Measurements from ENCODE around the gene HSD17B1.

The HSD17B1 gene

DNA sequence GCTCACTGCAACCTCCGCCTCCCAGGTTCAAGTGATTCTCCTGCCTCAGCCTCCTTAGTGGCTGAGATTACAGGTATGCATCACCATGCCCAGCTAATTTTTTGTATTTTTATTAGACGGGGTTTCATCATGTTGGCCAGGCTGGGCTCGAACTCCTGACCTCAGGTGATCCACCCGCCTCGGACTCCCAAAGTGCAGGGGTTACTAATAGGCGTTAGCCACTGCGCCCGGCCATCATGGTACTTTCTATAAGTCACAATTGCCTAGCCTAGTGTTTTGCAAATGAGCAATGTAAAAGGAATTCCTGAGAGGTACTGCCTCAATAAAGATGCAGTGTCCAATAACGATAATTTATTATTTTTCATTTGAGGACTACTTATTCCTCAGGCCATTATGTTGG, 38.7 kb downstream of the HSD17B1 start:
- Histone ChIP-seq H3K79me2 (ENCODE audit: insufficient read depth, low read length) (0 out of 2 replicates have a peak, but pooled peaks cover 1% of the 10 kb centered on the region), H3K9me2 (replicated peaks; ENCODE audit: insufficient read depth, low read length) (no peaks in the 10 kb centered on the region)

DNA sequence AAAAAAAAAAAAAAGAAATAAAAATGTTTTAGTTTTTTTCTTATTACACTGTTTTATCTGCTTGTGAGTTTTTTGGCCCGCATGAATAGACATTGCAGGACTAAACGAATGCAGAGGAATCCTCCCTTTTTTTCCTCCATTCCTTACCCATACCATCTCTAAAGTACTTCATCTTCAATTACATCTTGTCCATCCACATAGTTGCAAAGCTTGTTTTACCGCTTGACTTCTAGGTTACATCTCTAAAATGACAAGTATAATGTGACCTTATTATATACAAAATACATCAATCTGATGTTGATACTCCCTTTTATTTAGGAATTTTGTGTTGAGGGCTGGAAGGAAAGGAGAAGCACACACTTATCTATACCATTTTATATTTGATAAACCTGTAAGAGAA, 43.7 kb downstream of the HSD17B1 start:
- Histone ChIP-seq H2AFZ (ENCODE audit: low read depth, low read length, severe bottlenecking) (no peak overlapping the region), H3K4me3 (ENCODE audit: insufficient read depth, low read length, poor library complexity, severe bottlenecking) (no peak overlapping the region), H3K36me3 (ENCODE audit: low read length) (no peaks in the 10 kb centered on the region), H4K20me1 (ENCODE audit: low read depth, low read length) (no peaks in the 10 kb centered on the region), H3K4me2 (ENCODE audit: low read depth, low read length, poor library complexity, severe bottlenecking) (no peak overlapping the region), H3K9me2 (replicated peaks; ENCODE audit: insufficient read depth, low read length) (no peaks in the 10 kb centered on the region), H3K9ac (ENCODE audit: low read length) (no peak overlapping the region), H3K27ac (ENCODE audit: low read depth, low read length) (no peak overlapping the region), H3K79me2 (ENCODE audit: insufficient read depth, low read length) (peaks cover 28% of the 10 kb centered on the region), H3K27me3 (ENCODE audit: low read length) (no peaks in the 10 kb centered on the region), H3F3A (ENCODE audit: insufficient read depth) (no peaks in the 10 kb centered on the region), H3K9me3 (ENCODE audit: insufficient read depth, low read length) (no peaks in the 10 kb centered on the region)
- TF ChIP-seq EZH2phosphoT487 (conservative IDR thresholded peaks at IDR 0.05; ENCODE audit: low read length) = no peak
- TF ChIP-seq, protein P1, sequence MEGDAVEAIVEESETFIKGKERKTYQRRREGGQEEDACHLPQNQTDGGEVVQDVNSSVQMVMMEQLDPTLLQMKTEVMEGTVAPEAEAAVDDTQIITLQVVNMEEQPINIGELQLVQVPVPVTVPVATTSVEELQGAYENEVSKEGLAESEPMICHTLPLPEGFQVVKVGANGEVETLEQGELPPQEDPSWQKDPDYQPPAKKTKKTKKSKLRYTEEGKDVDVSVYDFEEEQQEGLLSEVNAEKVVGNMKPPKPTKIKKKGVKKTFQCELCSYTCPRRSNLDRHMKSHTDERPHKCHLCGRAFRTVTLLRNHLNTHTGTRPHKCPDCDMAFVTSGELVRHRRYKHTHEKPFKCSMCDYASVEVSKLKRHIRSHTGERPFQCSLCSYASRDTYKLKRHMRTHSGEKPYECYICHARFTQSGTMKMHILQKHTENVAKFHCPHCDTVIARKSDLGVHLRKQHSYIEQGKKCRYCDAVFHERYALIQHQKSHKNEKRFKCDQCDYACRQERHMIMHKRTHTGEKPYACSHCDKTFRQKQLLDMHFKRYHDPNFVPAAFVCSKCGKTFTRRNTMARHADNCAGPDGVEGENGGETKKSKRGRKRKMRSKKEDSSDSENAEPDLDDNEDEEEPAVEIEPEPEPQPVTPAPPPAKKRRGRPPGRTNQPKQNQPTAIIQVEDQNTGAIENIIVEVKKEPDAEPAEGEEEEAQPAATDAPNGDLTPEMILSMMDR (IDR thresholded peaks at IDR 0.05; ENCODE audit: insufficient read depth, low read length, poor library complexity, severe bottlenecking) = no peak

More for the DNA sequence above, 38.7 kb downstream of the HSD17B1 start:
- Histone ChIP-seq H3K9ac (ENCODE audit: low read length) (no peak overlapping the region), H4K20me1 (ENCODE audit: low read depth, low read length) (no peaks in the 10 kb centered on the region), H3K9me3 (ENCODE audit: insufficient read depth, low read length) (no peaks in the 10 kb centered on the region), H3K27me3 (ENCODE audit: low read length) (no peaks in the 10 kb centered on the region), H3K36me3 (ENCODE audit: low read length) (no peaks in the 10 kb centered on the region), H3K4me2 (ENCODE audit: low read depth, low read length, poor library complexity, severe bottlenecking) (no peak overlapping the region), H3K4me3 (ENCODE audit: insufficient read depth, low read length, poor library complexity, severe bottlenecking) (no peak overlapping the region), H2AFZ (ENCODE audit: low read depth, low read length, severe bottlenecking) (no peak overlapping the region), H3F3A (ENCODE audit: insufficient read depth) (peaks cover 16% of the 10 kb centered on the region), H3K27ac (ENCODE audit: low read depth, low read length) (no peak overlapping the region)
- TF ChIP-seq EZH2phosphoT487 (conservative IDR thresholded peaks at IDR 0.05; ENCODE audit: low read length) = no peak
- TF ChIP-seq, protein P1 (IDR thresholded peaks at IDR 0.05; ENCODE audit: insufficient read depth, low read length, poor library complexity, severe bottlenecking) = no peak

DNA sequence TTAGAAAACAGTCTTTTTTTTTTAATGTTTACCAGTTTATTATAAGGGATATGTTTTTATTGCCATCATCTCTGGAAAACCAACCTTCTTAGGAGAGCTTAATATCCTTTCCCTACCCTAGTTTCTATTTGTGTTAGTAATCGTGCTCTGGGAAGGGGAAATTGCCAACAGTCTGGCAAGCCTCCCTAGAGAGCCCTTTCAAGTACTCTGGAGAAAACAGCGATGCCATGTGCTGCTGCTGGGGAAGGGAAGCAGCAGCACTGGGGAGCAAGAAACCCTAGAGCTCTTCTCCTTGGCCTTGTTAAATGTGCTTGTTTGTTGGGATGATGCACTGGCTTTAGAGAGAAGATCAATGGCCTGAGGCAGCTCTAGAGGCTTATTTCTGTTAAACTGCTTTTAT, 46.2 kb downstream of the HSD17B1 start:
- Histone ChIP-seq H3K4me3 (ENCODE audit: insufficient read depth, low read length, poor library complexity, severe bottlenecking) (no peak overlapping the region), H3K9ac (ENCODE audit: low read length) (no peak overlapping the region), H3K36me3 (ENCODE audit: low read length) (no peaks in the 10 kb centered on the region), H3K9me2 (replicated peaks; ENCODE audit: insufficient read depth, low read length) (no peaks in the 10 kb centered on the region), H3K9me3 (ENCODE audit: insufficient read depth, low read length) (no peaks in the 10 kb centered on the region), H3K27ac (ENCODE audit: low read depth, low read length) (no peak overlapping the region), H3F3A (ENCODE audit: insufficient read depth) (no peaks in the 10 kb centered on the region), H2AFZ (ENCODE audit: low read depth, low read length, severe bottlenecking) (no peak overlapping the region), H4K20me1 (ENCODE audit: low read depth, low read length) (no peaks in the 10 kb centered on the region), H3K4me2 (ENCODE audit: low read depth, low read length, poor library complexity, severe bottlenecking) (no peak overlapping the region), H3K27me3 (ENCODE audit: low read length) (no peaks in the 10 kb centered on the region), H3K79me2 (ENCODE audit: insufficient read depth, low read length) (peaks cover 49% of the 10 kb centered on the region)
- no peak for TF ChIP-seq EZH2phosphoT487 (conservative IDR thresholded peaks at IDR 0.05; ENCODE audit: low read length)
- TF ChIP-seq, protein P1 (IDR thresholded peaks at IDR 0.05; ENCODE audit: insufficient read depth, low read length, poor library complexity, severe bottlenecking) = no peak
